Measurements from ENCODE around the gene TMPRSS2.
A peak's percentile ranks its signal among the peaks of the same experiment; 100 is the strongest.

Gene TMPRSS2

GRCh38 chr21:41439248-41439647 lies 68.7 kb downstream of the TMPRSS2 start:
- intact Hi-C loops (cut with DNase I; ENCODE audit: low total_unique reads) = no loop called here
- peaks cover 61 to 93% (median 80%) of the 10 kb centered on the region in 3 donors for H3K36me3 ChIP-seq

GRCh38 chr21:41438425-41439113 lies 69.4 kb downstream of the TMPRSS2 start:
- peak in 1 of 2 donors; percentile 34 for DNase-seq

More at GRCh38 chr21:41439248-41439647, 68.7 kb downstream of the TMPRSS2 start:
- TF ChIP-seq CTCF (IDR thresholded peaks at IDR 0.05) = no peak
- Histone ChIP-seq H3K27me3 (no peaks in the 10 kb centered on the region), H3K9me3 (peaks cover 0 to under 1% (median 0%) of the 10 kb centered on the region in 3 donors), H3K4me3 (no peak overlapping the region), H3K27ac (no peak overlapping the region), H3K4me1 (no peaks in the 10 kb centered on the region)
- no peak for DNase-seq

GRCh38 chr21:41437729-41438128 lies 70.2 kb downstream of the TMPRSS2 start:
- DNase-seq = no peak
- no peaks in the 10 kb centered on the region for H3K27me3 ChIP-seq
- peaks cover 59 to 94% (median 87%) of the 10 kb centered on the region in 3 donors for H3K36me3 ChIP-seq
- H3K4me3 ChIP-seq = no peak overlapping the region
- H3K27ac ChIP-seq = no peak overlapping the region
- H3K9me3 ChIP-seq = peaks cover 0 to 6% (median 0%) of the 10 kb centered on the region in 3 donors
- no peaks in the 10 kb centered on the region for H3K4me1 ChIP-seq
- TF ChIP-seq CTCF (IDR thresholded peaks at IDR 0.05) = no peak
- intact Hi-C loops (cut with DNase I; ENCODE audit: low total_unique reads) = no loop called here

More at GRCh38 chr21:41438425-41439113, 69.4 kb downstream of the TMPRSS2 start:
- Histone ChIP-seq H3K27me3 (no peaks in the 10 kb centered on the region), H3K9me3 (peaks cover 0 to 6% (median 0%) of the 10 kb centered on the region in 3 donors), H3K4me1 (no peaks in the 10 kb centered on the region), H3K36me3 (peaks cover 59 to 94% (median 84%) of the 10 kb centered on the region in 3 donors), H3K4me3 (no peak overlapping the region), H3K27ac (no peak overlapping the region)
- TF ChIP-seq CTCF (IDR thresholded peaks at IDR 0.05) = no peak
- intact Hi-C loops (cut with DNase I; ENCODE audit: low total_unique reads) = no loop called here

- Histone ChIP-seq H3K4me1 (no peaks in the 10 kb centered on the region), H3K36me3 (peaks cover 59 to 87% (median 77%) of the 10 kb centered on the region in 3 donors), H3K27ac (no peak overlapping the region), H3K9me3 (peaks cover 0 to 6% (median 0%) of the 10 kb centered on the region in 3 donors), H3K27me3 (no peaks in the 10 kb centered on the region), H3K4me3 (no peak overlapping the region)
- intact Hi-C loops (cut with DNase I; ENCODE audit: low total_unique reads) = no loop called here
- peak in 1 of 2 donors; percentile 13 for DNase-seq
- no peak for TF ChIP-seq CTCF (IDR thresholded peaks at IDR 0.05)
Measured at GRCh38 chr21:41435706-41436105, 72.3 kb downstream of the TMPRSS2 start.

- intact Hi-C loops (cut with DNase I; ENCODE audit: low total_unique reads) = no loop called here
- H3K27me3 ChIP-seq = no peaks in the 10 kb centered on the region
- DNase-seq = no peak
- H3K9me3 ChIP-seq = peaks cover 0 to 6% (median 0%) of the 10 kb centered on the region in 3 donors
- H3K36me3 ChIP-seq = peaks cover 57 to 71% (median 67%) of the 10 kb centered on the region in 3 donors
- TF ChIP-seq CTCF (IDR thresholded peaks at IDR 0.05) = no peak
- H3K27ac ChIP-seq = no peak overlapping the region
- no peak overlapping the region for H3K4me3 ChIP-seq
- H3K4me1 ChIP-seq = no peaks in the 10 kb centered on the region
Measured at GRCh38 chr21:41433566-41433965, 74.4 kb downstream of the TMPRSS2 start.
